Sigmoid colon (tissue), 4 donors: ENCODE data around the gene LAMC1.

ENCODE experiments used
- POLR2A ChIP-seq, 2 donors: fragments of 450-650 bp; IDR thresholded peaks; one replicate each; pipeline ENCODE4 v1.6.1; 2016; ENCODE audit warnings: antibody characterized with exemption in 2 of 2, mild to moderate bottlenecking in 2 of 2, moderate library complexity in 2 of 2
- POLR2AphosphoS5 ChIP-seq, 4 donors: sonication (generic); formaldehyde crosslinking; IDR thresholded peaks; one replicate each; pipeline ENCODE4 v1.6.1; 2017; ENCODE audit warnings: antibody characterized with exemption in 4 of 4
- TF ChIP-seq, protein P1 (sequence below), 4 experiments: fragments of 450-650 bp in 3 of 4; fragments of 200-600 bp in 1 of 4; IDR thresholded peaks; one replicate each; pipeline ENCODE4 v1.5.1; 2016 to 2019; ENCODE audit warnings: antibody characterized with exemption in 4 of 4, mild to moderate bottlenecking in 3 of 4, moderate library complexity in 2 of 4

DNA sequence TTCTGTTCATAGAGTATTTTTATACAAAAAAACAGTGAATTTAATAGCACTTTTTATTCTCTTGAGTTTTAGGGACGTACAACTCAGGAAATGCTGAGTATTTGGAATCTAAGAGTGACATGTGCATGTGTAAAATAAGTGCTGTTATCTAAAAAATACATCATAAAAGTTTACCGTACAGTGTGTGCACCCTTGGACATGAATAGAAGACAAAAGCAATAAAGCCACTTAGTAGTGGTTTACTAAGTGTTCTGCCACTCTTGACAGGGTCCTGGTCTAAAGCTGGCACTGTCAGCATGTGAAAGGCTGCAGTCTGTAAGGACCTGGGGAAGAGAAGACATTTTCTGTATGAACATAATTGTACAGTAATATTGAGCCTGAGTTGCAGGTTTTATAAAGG, 51.0 kb downstream of the LAMC1 start:
- TF ChIP-seq, protein P1, sequence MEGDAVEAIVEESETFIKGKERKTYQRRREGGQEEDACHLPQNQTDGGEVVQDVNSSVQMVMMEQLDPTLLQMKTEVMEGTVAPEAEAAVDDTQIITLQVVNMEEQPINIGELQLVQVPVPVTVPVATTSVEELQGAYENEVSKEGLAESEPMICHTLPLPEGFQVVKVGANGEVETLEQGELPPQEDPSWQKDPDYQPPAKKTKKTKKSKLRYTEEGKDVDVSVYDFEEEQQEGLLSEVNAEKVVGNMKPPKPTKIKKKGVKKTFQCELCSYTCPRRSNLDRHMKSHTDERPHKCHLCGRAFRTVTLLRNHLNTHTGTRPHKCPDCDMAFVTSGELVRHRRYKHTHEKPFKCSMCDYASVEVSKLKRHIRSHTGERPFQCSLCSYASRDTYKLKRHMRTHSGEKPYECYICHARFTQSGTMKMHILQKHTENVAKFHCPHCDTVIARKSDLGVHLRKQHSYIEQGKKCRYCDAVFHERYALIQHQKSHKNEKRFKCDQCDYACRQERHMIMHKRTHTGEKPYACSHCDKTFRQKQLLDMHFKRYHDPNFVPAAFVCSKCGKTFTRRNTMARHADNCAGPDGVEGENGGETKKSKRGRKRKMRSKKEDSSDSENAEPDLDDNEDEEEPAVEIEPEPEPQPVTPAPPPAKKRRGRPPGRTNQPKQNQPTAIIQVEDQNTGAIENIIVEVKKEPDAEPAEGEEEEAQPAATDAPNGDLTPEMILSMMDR (IDR thresholded peaks at IDR 0.05) = no peak
- TF ChIP-seq POLR2AphosphoS5 (IDR thresholded peaks at IDR 0.05) = no peak
- TF ChIP-seq POLR2A (IDR thresholded peaks at IDR 0.05) = no peak
